DOHH2 (cell line): ENCODE data around the gene DKKL1.

Source experiments
- CTCF ChIP-seq: fragments of 200-600 bp; sonication (generic); IDR thresholded peaks from one replicate; pipeline ENCODE4 v1.5.1; 2014; ENCODE audit warnings: antibody characterized with exemption, mild to moderate bottlenecking, low read depth, low read length; ENCODE audit not compliant: poor library complexity, severe bottlenecking
- EZH2phosphoT487 ChIP-seq: fragments of 200-600 bp; sonication (generic); IDR thresholded peaks from 2 replicates; pipeline ENCODE4 v1.6.1; 2017; ENCODE audit warnings: borderline replicate concordance, mild to moderate bottlenecking, antibody characterized with exemption, low read length, moderate library complexity, mixed read lengths

GRCh38 chr19:49335071-49335783 lies 28.4 kb upstream of the DKKL1 start, which contains the start of gene CD37:
- TF ChIP-seq CTCF (no peak), EZH2phosphoT487 (no peak)
